Activated CD4-positive, alpha-beta T cell treated with anti-CD3 and anti-CD28 coated beads for 36 hours (primary cell): Measurements from ENCODE around the gene BLOC1S5. TPM values are rescaled to one million over a fixed set of nuclear protein-coding genes. Genes with fewer than 3 reads are reported as not detected.
A peak's percentile ranks its signal among the peaks of the same experiment; 100 is the strongest.
"Not testable (repeated sequence)": the region's sequence is repeated elsewhere in the genome, so short reads cannot be mapped to it uniquely, and the experiment has no call there.

Experiments
- ATAC-seq: fragments of 200-7000 bp; cut with Tn5 transposase; one replicate; pipeline ENCODE4 v1.10.0; 2021; ENCODE audit warnings: mild to moderate bottlenecking, moderate library complexity
- CTCF ChIA-PET: fragments of 350-600 bp; sonication (Branson Sonifier 250); formaldehyde crosslinking; loops from one replicate; lab custom pipeline; 2021; ENCODE audit warnings: antibody characterized with exemption; lab: Charles Lee
- POLR2A ChIA-PET: fragments of 350-600 bp; sonication (Branson Sonifier 250); formaldehyde crosslinking; loops from one replicate; lab custom pipeline; 2021; ENCODE audit warnings: antibody characterized with exemption, inconsistent platforms; lab: Charles Lee
- DNase-seq: peaks from one replicate; pipeline ENCODE4 v3.0.0-alpha.2; 2020
- H3K27ac Mint-ChIP-seq: one replicate; pipeline ENCODE4 v1.8.0; 2021; ENCODE audit warnings: mixed read lengths
- H3K27me3 Mint-ChIP-seq: one replicate; pipeline ENCODE4 v1.8.0; 2021; ENCODE audit warnings: mixed read lengths
- H3K36me3 Mint-ChIP-seq: one replicate; pipeline ENCODE4 v1.8.0; 2021; ENCODE audit warnings: low read depth, mixed read lengths
- H3K4me1 Mint-ChIP-seq: one replicate; pipeline ENCODE4 v1.8.0; 2021; ENCODE audit warnings: mixed read lengths
- H3K4me3 Mint-ChIP-seq: one replicate; pipeline ENCODE4 v1.8.0; 2021; ENCODE audit warnings: mild to moderate bottlenecking, moderate library complexity, mixed read lengths
- H3K9me3 Mint-ChIP-seq: one replicate; pipeline ENCODE4 v1.8.0; 2021; ENCODE audit warnings: low read depth, mixed read lengths
- intact Hi-C, 2 experiments: fragments of 100-400 bp; cut with DNase I in 1 of 2; cut with micrococcal nuclease in 1 of 2; formaldehyde crosslinking; loops; one replicate each; pipeline versions ENCODE4 v1.14.2 to v1.15.1; 2022 to 2024; cut with DNase I, micrococcal nuclease
- total RNA-seq, 2 experiments: library from RNA; stranded (reverse); gene quantifications; one replicate each; pipeline ENCODE4 v1.2.3, GENCODE V29; 2021

Gene BLOC1S5
- total RNA-seq, 2 experiments from 2014 or later, result 20.0 to 30.3 TPM

DNA sequence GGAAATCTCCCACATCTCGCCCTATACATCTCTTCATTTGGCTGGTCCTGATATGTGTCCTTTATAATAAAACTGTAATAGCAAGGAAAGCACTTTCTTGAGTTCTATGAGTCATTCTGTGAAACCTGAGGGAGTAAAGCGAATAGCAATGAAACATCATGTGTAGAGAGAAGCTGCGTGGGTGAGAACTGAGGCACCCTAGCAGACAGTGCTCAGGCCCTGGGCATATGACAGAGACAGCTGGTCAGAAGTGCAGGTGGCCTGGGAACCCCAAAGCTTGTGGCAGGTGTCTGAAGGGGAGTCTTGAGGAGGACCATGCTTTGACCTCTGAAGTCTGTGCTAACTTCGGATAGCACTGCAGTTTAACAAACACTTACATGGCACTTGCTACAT is 1.3 kb upstream of the BLOC1S5 start:
- Mint-ChIP-seq H3K36me3 (peaks cover 6% of the 10 kb centered on the region), H3K9me3 (no peaks in the 10 kb centered on the region), H3K27me3 (no peaks in the 10 kb centered on the region), H3K27ac (peak overlapping the region; percentile 94), H3K4me3 (peak overlapping the region; percentile 90), H3K4me1 (peaks cover 29% of the 10 kb centered on the region)
- intact Hi-C loops, result loop anchor here (2.0 to 10.0 kb wide), 3 partner anchors 751 to 951 kb away; partner anchors contain the start of gene SSR1 (in 2 of the 2)
- POLR2A ChIA-PET, result interaction anchor here (0.6 to 2.8 kb wide), 4 partner anchors 21 to 48 kb away, joined by 3 to 22 read pairs (median 4); partner anchors contain the start of gene EEF1E1
- ATAC-seq (peak; percentile 73), DNase-seq (peak; percentile 69)
- CTCF ChIA-PET, result interaction anchor here (0.7 to 1.6 kb wide), 6 partner anchors 16 to 343 kb away, joined by 3 to 7 read pairs (median 4); partner anchors contain the start of gene EEF1E1

DNA sequence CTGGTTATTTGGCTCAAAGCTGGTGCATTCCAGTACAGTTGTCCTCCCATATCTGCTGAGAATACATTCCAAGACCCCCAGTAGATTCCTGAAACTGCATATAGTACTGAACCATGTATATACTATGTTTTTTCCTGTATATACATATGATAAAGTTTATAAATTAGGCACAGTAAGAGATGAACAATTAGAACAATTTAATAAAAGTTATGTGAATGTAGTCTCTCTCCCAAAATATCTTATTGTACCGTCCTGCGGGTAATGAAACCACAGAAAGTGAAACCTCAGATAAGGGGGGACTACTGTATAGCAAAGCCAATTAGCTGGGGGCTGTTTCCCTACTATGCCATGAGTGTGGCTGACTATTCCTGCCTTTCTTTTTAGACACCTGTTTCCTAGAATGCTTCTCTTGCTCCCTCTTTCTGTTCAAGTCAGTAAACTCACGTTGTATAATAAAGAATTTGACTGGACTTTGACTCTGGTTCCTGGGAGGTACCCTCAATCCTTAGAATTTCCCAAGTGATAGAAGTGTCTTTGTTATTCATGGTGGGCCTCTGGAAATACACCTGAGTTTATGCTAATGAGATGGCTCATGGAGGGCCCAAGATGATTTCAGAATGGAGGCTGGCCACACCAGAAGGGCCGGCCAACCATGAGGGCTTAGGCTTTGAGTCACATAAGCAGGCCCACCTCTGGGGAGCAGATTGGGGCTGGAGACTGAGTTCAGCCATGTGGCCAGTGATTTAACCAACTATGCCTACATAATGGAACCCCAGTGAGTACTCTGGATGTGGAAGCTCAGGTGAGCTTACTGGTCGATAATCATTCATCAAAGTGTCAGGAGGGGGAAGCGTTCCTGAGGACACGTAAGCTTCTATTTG is 689 bp upstream of the BLOC1S5 start:
- peaks cover 12% of the 10 kb centered on the region for H3K36me3 Mint-ChIP-seq
- peak overlapping the region; percentile 90 for H3K4me3 Mint-ChIP-seq
- POLR2A ChIA-PET, result interaction anchor here (0.6 to 2.8 kb wide), 8 partner anchors 9 to 339 kb away, joined by 3 to 22 read pairs (median 4); partner anchors contain the start of genes BMP6 and EEF1E1
- CTCF ChIA-PET, result interaction anchor here (0.6 to 1.6 kb wide), 8 partner anchors 16 to 342 kb away, joined by 3 to 7 read pairs (median 4); partner anchors contain the start of gene EEF1E1
- no peaks in the 10 kb centered on the region for H3K27me3 Mint-ChIP-seq
- H3K27ac Mint-ChIP-seq, result peak overlapping the region; percentile 94
- H3K4me1 Mint-ChIP-seq, result peaks cover 29% of the 10 kb centered on the region
- ATAC-seq, result peak; percentile 2
- intact Hi-C loops, result loop anchor here (1.0 to 10.0 kb wide), 10 partner anchors 37 to 950 kb away; partner anchors contain the start of genes EEF1E1 (in 2 of the 2), SSR1 (in 2 of the 2), TXNDC5 (in 2 of the 2) and BMP6 (in 1 of the 2)
- no peaks in the 10 kb centered on the region for H3K9me3 Mint-ChIP-seq
- peak; percentile 37 for DNase-seq

DNA sequence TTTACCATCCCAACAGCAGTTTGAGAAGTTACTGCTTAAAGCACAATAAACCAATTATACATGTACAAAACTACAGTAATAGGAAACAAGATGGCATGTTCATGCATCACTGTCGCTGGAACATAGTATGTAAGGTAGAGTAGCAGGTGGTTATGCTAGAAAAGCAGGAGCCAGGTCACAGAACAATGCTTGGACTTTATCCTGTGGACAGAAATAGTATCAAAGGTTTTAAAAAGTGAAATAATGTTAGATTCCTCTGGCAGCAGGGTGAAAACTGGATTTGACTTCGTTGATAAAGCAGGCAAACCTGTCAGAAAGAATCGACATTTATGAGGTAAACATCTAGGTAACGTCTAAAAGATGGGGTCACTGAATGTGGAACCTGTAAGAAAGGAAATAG is 2.5 kb downstream of the BLOC1S5 start:
- ChIA-PET CTCF (no interaction called here), POLR2A (no interaction called here)
- Mint-ChIP-seq H3K9me3 (no peaks in the 10 kb centered on the region), H3K36me3 (peaks cover 25% of the 10 kb centered on the region), H3K27ac (no peak overlapping the region), H3K27me3 (no peaks in the 10 kb centered on the region), H3K4me3 (no peak overlapping the region), H3K4me1 (peaks cover 29% of the 10 kb centered on the region)
- DNase-seq, result no peak
- no peak for ATAC-seq
- intact Hi-C loops, result loop anchor here (5.0 to 10.0 kb wide), 3 partner anchors 44 to 947 kb away; partner anchors contain the start of gene SSR1 (in 1 of the 2)

DNA sequence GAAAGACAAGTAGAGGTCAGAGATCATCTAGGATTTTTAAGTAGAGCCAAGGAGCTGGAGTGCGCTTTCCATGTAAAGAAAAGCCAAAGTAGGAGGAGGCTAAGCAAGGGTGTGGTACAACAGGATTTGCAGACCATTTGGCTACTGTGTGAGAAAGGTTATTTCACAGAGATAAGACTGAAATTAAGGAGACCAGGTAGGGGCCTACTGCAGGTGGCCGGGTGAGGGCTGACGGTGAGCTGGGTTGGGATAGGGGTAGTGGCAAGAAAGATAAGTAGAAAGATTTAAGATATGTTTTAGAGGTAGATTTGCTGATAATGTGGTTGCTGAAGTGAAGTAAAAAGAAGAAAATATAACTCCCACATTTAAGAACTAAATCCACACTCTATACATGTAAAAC is 3.8 kb downstream of the BLOC1S5 start:
- Mint-ChIP-seq H3K27me3 (no peaks in the 10 kb centered on the region), H3K36me3 (peaks cover 27% of the 10 kb centered on the region), H3K9me3 (no peaks in the 10 kb centered on the region), H3K27ac (no peak overlapping the region), H3K4me1 (peaks cover 19% of the 10 kb centered on the region), H3K4me3 (no peak overlapping the region)
- POLR2A ChIA-PET, result interaction anchor here (0.6 kb wide), 1 partner anchor 50 kb away, joined by 3 read pairs; no protein-coding TSS in a partner anchor
- no peak for ATAC-seq
- CTCF ChIA-PET, result interaction anchor here (1.6 to 2.0 kb wide), 3 partner anchors 155 to 338 kb away, joined by 4 to 9 read pairs (median 6); partner anchors contain the start of gene BMP6
- DNase-seq, result no peak
- intact Hi-C loops, result loop anchor here (5.0 to 10.0 kb wide), 3 partner anchors 43 to 946 kb away; partner anchors contain the start of gene SSR1 (in 1 of the 2)

DNA sequence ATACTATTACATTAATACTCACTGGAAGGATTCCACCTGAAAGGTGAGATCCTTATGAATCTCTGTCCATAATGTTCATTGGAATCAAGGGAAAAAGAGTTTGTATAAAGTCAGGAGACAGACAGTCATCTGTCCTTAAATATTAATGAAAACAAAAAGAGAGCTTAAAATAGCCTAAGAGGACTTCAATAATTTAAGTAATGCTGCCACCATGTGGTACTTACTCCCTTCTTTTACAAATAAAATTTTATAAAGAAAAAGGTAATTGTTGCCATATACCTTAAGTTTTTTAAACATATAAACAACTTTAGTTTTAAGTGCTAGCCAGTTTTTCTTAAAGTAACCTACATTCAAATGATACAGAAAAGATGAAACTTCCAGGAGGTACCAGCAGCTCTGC is 5.1 kb downstream of the BLOC1S5 start:
- intact Hi-C loops, result loop anchor here (1.0 kb wide), 1 partner anchor 336 kb away; no protein-coding TSS in a partner anchor
- ChIA-PET POLR2A (interaction anchor here (0.7 kb wide), 1 partner anchor 350 kb away, joined by 3 read pairs; no protein-coding TSS in a partner anchor), CTCF (interaction anchor here (0.6 to 2.0 kb wide), 8 partner anchors 53 to 406 kb away, joined by 3 to 9 read pairs (median 3); partner anchors contain the start of gene BMP6)
- H3K4me1 Mint-ChIP-seq, result peaks cover 9% of the 10 kb centered on the region
- H3K27me3 Mint-ChIP-seq, result no peaks in the 10 kb centered on the region
- no peak overlapping the region for H3K27ac Mint-ChIP-seq
- H3K36me3 Mint-ChIP-seq, result peaks cover 32% of the 10 kb centered on the region
- ATAC-seq (no peak), DNase-seq (no peak)
- H3K9me3 Mint-ChIP-seq, result no peaks in the 10 kb centered on the region
- no peak overlapping the region for H3K4me3 Mint-ChIP-seq

DNA sequence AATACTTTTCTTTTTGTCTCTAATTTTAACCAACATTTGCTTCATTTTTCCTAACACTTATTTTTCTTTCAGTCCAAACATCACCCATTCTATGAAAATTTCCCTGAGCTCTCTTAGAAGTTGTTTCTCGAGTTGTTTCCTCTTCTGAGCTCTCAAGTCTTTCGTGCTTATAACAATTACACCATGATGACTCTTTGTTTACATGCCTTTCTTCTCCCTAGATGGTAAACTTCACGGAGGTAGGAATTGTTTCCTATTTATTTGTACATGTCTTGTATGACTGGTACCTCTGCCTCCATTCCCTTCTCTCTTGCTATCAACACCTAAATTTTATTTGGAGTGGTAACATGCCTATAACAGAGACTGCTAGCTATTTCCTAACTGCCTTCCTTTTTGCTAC is 6.4 kb downstream of the BLOC1S5 start:
- Mint-ChIP-seq H3K9me3 (no peaks in the 10 kb centered on the region), H3K27me3 (no peaks in the 10 kb centered on the region), H3K27ac (no peak overlapping the region), H3K36me3 (peaks cover 33% of the 10 kb centered on the region), H3K4me3 (no peak overlapping the region), H3K4me1 (peaks cover 6% of the 10 kb centered on the region)
- ATAC-seq, result no peak
- ChIA-PET CTCF (no interaction called here), POLR2A (interaction anchor here (0.6 kb wide), 2 partner anchors 168 to 1044 kb away, joined by 3 read pairs; no protein-coding TSS in a partner anchor)
- no peak for DNase-seq
- intact Hi-C loops, result no loop called here

DNA sequence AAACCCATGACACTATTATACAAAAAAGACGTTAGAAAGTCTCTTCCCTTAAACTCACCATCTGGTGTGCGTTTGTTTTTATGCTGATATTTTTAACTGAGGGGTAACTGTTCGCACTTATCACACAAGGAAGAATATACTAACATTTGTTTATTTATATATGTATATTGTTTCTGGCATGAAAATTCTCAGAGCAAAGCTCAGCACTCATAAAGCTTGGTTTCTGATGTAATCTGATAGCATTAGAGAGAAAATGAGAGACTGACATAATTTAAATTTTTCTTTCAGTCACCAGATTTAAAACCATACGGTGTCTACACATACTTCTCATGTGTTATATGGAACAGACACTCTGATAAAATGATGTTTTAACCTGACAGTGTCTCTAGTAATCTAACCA is 6.9 kb downstream of the BLOC1S5 start:
- no peak overlapping the region for H3K4me3 Mint-ChIP-seq
- DNase-seq (no peak), ATAC-seq (no peak)
- POLR2A ChIA-PET, result no interaction called here
- H3K27ac Mint-ChIP-seq, result no peak overlapping the region
- H3K27me3 Mint-ChIP-seq, result no peaks in the 10 kb centered on the region
- H3K4me1 Mint-ChIP-seq, result peaks cover 3% of the 10 kb centered on the region
- no peaks in the 10 kb centered on the region for H3K9me3 Mint-ChIP-seq
- H3K36me3 Mint-ChIP-seq, result peaks cover 33% of the 10 kb centered on the region
- intact Hi-C loops, result no loop called here
- CTCF ChIA-PET, result no interaction called here

DNA sequence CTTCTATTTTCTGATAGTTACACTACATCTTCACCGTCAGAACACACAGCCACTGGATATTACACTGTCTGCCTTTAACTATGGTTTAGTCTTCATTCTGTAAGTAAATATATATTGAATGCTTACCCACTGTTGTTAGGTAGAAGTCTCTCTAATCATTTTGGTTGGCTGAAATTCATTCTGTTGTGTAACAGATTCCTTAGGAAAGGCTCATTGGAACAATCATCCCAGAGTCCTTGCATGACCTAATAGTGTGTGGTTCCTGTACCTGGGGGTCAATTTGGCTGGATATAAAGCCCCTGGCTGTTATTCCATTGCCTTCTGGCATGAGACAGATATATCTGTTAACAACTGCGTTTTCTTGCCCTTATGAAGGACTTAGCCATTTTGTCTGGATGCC is 9.9 kb downstream of the BLOC1S5 start:
- peaks cover 35% of the 10 kb centered on the region for H3K36me3 Mint-ChIP-seq
- H3K27ac Mint-ChIP-seq, result no peak overlapping the region
- ChIA-PET CTCF (interaction anchor here (1.0 kb wide), 1 partner anchor 331 kb away, joined by 4 read pairs; no protein-coding TSS in a partner anchor), POLR2A (no interaction called here)
- no peaks in the 10 kb centered on the region for H3K27me3 Mint-ChIP-seq
- no peak for DNase-seq
- H3K4me1 Mint-ChIP-seq, result no peaks in the 10 kb centered on the region
- ATAC-seq, result no peak
- no peaks in the 10 kb centered on the region for H3K9me3 Mint-ChIP-seq
- H3K4me3 Mint-ChIP-seq, result no peak overlapping the region
- intact Hi-C loops, result no loop called here

DNA sequence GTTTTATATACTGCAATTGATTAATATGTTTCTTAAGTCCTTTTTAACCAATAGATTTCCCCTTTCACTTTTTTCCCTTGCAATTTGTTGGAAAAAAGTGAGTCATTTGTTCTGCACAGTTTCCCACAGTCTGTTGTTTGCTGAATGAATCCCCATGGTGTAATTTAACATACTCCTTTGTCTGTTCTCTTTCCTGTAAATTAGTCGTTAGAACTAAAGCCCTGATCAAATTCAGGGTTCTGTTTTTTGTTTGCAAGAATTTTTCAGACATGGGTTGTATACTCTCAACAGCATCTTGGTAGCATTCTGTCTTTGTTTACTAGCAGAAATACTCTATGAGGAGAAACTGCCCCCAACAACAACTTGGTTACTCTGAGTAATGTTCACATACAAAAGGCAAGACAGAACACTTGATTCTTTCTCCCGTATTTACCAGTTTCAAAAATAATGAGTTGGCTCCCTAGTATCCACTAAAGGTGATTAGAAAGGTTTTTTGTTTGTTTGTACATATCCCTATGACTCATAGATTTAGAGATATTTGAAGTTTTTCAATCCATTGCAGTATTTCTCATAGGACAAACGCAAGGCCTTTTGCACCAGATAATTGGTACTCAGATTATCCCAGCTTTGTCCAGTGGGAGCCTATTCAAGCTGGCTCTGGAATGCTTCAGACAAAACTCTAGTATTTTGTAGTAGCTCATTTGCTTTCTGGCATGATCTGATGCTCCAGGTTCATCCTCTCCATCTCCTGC is 16.5 kb downstream of the BLOC1S5 start:
- ChIA-PET CTCF (no interaction called here), POLR2A (no interaction called here)
- Mint-ChIP-seq H3K36me3 (peaks cover 53% of the 10 kb centered on the region), H3K4me3 (no peak overlapping the region), H3K9me3 (peaks cover 13% of the 10 kb centered on the region), H3K4me1 (peaks cover 9% of the 10 kb centered on the region), H3K27ac (no peak overlapping the region), H3K27me3 (no peaks in the 10 kb centered on the region)
- DNase-seq (no peak), ATAC-seq (no peak)
- intact Hi-C loops, result no loop called here

DNA sequence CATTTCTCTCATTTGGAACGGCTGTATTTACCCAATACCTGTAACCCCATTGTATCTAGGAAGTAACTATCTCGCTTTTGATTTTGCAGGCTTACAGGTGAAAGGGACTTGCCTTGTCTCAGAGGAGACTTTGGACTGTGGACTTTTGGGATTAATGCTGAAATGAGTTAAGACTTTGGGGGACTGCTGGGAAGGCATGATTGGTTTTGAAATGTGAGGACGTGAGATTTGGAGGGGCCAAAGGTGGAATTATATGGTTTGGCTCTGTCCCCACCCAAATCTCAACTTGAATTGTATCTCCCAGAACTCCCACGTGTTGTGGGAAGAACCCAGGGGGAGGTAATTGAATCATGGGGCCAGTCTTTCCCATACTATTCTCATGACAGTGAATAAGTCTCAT is 18.4 kb downstream of the BLOC1S5 start:
- CTCF ChIA-PET, H3K4me1 Mint-ChIP-seq: not testable (repeated sequence)

More for the DNA sequence above, 18.4 kb downstream of the BLOC1S5 start:
- ATAC-seq, intact Hi-C loops, H3K27me3 Mint-ChIP-seq, POLR2A ChIA-PET, DNase-seq, H3K4me3 Mint-ChIP-seq, H3K27ac Mint-ChIP-seq: not testable (repeated sequence)
- Mint-ChIP-seq H3K9me3 (peaks cover 13% of the 10 kb centered on the region), H3K36me3 (peaks cover 46% of the 10 kb centered on the region)
